SIG-M5 (cell line): ENCODE data around the gene TSPAN6.
A peak's percentile ranks its signal among the peaks of the same experiment; 100 is the strongest.

Experiments used
- DNase-seq: peaks from one replicate; lab custom pipeline; 2025; lab: John Stamatoyannopoulos, UW

Gene TSPAN6, protein sequence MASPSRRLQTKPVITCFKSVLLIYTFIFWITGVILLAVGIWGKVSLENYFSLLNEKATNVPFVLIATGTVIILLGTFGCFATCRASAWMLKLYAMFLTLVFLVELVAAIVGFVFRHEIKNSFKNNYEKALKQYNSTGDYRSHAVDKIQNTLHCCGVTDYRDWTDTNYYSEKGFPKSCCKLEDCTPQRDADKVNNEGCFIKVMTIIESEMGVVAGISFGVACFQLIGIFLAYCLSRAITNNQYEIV

DNA sequence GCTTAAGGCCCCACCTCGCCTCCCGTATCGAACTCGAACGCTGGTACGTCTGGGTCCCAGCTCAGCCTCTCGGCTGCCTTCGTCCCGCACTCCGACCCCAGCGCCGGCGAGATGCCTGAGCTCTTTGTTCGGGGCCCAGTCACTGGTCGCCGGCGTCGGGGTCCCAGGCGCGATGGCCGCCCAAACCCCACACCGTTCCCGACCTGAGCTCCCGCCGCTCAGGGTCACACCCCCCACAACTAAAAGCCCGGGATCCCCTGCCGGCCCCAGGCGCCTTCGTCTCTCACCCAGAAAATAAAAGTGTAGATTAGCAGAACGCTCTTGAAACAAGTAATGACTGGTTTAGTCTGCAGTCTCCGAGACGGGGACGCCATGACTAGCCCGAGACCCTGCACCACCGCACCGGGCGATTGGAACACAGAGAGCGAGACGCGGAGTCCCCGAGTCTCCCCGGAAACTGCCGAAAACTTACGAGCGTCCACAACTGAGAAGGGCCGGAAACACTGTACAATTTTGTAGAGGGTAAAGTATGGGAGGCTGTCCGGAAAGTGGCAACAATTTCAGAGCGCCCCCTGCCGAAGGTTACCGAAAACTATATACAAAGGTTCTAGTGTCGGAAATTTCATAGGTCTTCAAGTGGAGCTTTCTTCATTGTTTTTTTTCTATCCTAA, at the start of gene TSPAN6:
Gene TSPAN6 (minus strand): TSS at position 486 of the 671 bp plus-strand sequence. CDS start 112 bp downstream, at position 374.
- no peak for DNase-seq

DNA sequence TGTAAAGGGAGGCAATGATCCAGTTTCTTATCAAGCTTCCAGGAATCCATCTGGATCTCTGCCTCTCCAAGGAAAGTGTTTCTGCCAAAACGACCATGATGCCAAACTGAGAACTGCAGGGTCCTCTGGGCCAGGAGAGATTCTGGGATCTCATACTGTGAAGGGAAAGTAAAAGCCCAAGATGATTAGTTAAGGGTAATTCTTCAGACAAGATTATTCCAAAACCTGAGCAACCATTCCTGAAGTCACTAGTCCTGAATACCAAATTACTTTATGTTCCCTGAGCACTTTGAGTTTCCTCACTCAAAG, 49.3 kb upstream of the TSPAN6 start:
- no peak for DNase-seq

DNA sequence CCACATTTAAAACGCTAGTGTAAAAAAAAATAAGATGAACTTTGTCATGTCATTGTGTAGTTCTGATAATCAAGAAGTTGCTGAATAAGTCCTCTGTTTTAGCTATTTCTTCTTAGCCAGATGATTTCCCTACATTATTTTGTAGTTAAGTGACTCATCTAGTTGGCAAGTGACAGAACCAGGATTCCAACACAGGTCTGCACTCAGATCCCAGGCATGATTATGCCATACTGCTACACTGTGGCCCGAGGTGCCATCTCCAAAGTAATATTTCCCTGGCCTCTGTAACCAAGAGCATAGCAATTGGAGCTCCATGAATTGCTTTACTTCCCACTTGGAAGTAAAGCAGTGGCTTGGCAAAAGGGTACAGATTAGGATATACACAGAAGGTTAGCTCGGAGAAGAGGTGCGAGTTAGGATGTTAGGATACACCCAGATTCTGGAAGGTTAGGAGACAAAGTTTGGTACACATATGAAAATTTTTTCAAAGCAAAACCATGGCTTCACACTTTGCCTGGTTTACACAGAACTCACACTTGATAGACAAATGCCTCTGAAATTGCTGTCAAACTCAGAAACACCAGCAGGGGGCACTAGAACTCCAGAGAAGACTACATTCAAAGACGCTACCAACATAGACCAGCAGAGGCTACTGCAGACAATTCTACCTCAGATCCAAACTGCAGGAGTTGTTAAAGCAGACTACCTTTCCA, 48.8 kb upstream of the TSPAN6 start:
- peak; percentile 11 for DNase-seq

DNA sequence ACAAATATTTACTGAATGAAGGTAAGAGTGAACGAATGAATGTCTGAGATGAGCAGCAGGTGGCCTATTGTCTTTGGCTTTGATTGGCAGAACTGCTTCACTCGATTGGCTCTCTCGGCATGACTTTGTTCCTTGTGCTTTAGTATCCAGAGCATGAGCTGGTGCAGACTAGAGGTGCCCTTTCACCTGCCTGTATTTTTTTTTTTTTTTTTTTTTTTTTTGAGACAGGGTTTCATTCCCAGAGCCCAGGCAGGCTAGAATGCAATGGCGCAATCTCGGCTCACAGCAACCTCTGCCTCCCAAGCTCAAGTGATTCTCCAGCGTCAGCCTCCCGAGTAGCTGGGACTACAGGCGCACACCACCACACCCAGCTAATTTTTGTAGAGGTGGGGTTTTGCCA, 46.3 kb upstream of the TSPAN6 start:
- no peak for DNase-seq

DNA sequence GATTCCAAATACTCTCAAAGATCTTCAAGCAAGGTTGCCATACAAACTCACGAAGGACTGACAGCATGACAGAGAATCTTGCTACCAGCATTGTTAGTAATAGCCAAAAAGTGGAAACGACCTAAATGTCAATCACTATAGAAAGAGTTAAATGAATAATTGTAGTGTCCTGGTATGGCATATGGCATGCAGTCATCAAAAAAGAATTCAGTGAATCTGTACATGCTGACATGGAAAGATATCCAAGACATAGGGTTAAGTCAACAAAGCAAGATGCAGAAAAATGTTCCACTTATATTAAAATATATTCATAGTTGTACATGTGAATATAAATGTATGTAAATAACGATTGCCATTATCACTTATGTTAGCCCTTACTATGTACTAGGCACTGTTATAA, 45.0 kb upstream of the TSPAN6 start:
- no peak for DNase-seq

DNA sequence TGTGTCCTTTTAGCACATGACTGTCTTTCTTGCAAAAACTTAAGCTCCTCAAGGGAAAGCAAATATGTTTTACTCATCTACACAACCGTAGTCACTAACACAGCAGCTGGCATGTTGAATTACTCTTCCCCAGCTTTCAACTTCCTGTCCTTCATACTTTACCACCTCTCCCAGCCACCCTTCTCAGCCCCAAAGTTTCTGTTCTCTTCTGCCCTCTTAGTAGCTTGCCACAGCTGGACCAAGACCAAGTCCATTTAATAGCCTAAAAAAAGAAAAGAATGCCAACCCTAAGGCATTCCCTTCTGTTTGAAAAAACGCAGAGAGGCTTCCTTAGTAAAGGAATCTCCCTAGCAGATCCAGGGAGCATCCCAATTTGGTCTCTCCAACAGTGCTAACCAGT, 44.1 kb upstream of the TSPAN6 start:
- DNase-seq = no peak

DNA sequence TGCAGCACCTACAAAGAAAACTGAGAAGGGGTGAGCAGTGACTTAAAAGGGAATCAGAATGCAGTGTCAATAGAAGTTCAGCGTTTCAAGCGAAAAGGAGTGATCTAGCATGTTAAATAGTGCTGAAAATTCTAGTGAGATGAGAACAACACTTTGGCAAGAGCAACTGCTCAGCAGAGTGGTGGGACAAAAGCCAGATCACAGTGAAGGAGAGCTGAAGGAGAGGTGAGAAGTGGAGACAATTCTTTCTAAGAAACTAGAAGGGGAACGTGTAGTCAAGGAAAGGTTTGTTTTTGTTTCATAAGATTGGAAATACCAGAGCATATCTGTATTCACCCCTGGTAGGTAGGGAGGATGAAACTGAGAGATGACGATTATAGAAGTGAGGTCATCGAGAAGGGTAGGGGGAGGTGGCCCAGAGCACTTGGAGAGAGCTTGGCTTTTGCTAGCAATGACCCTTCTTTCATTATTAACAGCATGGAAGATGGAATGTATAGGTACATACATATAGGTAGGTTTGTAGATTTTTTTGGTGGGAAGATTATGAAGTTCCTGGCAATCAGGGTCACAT, 41.1 kb upstream of the TSPAN6 start:
- no peak for DNase-seq

DNA sequence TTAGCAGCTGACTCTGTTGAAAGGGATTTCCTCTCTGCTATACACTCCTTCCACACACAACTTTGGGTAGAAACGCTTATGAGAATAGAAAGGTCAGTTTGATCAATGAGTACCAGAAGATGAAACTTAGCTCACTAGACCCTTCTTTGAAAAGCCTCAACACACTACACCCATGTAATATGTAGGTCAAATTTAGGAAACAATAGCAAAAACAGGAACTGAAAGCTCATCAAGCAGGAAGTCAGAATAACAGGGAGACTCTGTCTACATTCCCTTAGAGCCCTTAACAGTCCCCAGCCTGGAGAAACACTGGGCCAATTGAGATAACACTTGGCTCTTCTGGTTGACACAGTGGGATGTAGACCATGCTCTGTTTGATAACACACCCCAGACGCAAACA, 38.1 kb upstream of the TSPAN6 start:
- no peak for DNase-seq

DNA sequence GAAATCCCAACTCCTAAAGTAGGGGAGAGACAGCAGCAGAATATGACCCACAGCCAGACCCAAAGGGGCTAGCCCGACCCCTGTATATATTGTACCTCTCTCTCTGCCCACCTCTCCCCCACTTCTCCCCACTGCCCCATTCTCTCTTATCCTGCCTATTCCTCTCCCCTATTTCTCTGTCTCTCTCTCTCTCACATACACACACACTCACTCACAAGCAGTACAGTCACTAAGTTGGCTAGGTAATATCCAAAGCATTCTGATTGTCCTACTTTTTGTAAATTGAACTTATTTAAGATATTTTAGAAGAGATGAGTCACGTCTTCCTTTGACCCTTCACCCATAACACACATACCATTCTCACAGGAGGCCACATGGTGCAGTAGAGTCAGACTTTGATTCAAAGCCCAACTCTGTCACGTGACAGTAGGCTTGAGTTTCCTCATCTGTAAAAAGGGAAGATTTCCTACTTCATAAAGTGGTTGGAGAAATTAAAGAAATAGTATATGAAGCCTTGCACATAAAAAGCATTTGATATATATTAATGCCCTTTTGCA, 36.9 kb upstream of the TSPAN6 start:
- no peak for DNase-seq

DNA sequence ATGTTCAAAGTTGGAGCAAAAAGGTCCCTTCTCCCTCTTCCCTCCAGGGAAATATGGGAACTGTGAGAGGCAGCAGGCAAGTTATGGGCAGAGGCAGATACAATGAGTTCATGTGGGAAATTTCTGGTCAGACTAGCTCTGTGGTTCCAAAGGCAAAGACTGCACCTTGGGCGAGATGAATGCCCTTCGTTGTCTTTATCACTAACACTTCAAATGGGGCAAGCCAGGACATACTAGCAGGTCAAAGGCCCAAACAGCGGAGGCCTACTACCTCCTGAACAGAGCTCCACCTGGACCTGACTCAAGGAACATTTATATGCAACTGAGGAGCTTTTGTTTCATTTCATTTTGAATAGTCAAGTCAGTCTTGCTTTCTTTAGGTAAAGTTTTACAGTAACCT, 36.4 kb upstream of the TSPAN6 start:
- DNase-seq = no peak

DNA sequence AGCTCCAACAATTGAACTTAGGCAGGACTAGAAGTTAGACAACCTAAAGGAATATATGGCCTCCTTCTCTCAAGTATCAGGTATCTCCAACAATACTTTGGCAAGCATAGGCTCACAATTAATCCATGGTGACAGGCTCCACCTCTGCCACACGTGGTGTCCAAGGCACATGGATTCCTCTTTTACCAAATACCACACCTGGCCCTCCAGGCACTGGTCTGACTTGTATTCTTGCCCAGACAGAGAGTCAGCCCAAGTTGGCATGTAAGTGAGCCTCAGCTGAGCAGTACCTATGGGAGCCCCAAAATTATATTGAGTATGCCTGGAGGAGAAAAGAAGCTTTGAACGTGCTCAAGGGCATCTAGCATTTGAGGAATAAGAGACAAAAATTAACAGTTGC, 27.0 kb upstream of the TSPAN6 start:
- no peak for DNase-seq

DNA sequence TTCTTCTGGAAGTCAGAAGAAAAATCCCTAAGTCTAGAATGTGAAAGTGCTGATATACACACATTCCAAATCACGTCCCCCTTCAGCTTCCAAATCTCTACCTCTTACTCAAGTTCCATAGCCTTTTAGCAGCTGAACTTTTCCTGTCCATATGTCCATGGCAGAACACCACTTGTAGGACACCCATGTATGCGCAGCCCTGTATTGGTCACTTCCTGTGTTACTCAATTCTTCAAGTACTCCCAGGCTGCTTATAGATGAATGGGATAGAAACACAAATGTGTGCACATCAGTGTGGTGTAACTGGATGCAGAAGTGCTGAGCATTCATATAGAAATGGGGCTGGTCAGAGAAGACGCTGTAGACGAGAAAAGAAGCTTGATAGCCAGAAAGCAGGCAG, 26.2 kb upstream of the TSPAN6 start:
- DNase-seq = no peak

DNA sequence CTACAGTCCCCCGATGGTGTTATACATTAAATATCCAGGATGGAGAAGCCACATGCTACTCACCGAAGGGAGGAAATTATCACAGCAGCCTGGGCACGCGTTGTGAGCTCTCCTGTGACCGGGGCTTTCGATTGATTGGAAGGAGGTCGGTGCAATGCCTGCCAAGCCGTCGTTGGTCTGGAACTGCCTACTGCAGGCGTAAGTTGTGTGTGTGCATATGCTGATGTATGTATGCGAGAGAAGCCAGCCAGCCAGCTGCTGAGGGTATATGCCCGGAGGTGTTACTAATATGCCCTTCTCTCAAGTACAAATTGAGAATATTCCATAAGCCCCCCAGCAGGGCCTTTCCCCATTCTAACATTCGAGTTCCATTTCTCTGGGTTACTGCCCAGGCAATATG, 25.6 kb upstream of the TSPAN6 start:
- no peak for DNase-seq

DNA sequence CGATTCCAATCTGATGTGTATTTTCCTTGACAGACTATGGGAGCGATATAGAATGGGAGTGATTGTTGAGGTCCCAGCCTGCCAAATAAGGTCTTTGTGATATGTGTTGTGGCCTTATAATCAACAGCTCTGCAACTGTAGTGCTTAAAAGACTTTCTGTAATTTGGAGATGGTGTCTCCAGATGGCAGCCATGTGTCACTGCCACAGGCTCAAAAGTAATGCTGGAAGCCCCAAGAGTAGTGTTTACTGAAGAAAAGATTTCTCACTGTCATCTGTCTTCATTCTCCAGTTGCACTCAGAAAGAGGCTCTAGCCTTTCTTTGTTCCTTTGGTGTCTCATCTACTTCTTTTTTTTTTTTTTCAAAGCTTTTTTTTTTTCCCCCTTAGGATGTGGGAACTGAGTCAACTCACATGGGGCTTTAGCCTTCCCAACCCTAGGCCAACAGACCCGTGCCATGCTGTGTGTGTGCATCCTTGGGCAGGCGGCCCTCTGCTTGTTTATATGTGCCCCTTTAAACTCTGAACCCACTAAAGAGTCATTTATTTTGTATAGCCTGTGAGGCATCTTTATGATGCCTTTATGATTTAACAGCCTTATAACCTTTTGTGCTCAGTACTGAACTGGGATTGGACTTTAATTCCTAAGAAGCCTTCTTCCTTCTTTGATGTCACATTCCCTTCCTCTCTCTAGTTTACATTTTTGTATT, 23.0 kb upstream of the TSPAN6 start:
- no peak for DNase-seq

DNA sequence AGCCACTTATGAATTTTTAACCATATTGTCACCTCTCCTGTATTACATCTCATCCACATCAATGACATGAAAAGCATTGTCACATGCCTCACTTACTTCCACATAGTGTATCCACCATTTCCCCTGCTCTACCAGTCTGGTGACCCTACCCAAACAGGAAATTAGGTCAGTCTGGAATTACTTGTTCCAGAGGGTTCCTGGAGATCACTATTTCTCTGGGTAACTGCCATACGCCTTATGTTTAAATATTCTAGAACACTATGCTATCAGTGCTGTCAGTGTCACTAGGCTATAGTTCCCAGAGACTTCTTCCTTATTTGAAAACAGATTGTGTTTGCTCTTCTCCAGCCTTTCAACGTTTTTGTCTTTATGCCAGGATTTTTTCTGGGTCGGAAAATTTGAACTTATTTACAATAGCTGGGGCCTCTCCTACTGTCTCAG, 22.4 kb upstream of the TSPAN6 start:
- DNase-seq = no peak

DNA sequence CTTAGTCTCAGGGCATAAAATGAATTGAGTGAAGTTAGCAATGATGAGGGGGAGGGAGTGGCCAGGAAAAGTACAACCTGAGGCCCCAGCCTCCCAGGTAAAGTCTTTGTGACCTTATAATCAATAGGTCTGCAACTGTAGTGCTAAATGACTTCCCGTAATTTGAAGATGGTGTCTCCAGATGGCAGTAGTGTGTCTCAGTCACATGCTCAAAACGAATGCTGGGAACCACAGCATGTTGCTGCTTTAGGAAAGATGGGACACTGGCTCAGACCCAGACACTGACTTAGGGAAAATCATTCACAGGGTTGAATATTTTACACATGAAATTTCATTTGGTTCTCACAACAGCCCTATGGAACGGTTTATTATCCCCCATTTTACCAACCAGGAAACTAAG, 17.7 kb upstream of the TSPAN6 start:
- no peak for DNase-seq

DNA sequence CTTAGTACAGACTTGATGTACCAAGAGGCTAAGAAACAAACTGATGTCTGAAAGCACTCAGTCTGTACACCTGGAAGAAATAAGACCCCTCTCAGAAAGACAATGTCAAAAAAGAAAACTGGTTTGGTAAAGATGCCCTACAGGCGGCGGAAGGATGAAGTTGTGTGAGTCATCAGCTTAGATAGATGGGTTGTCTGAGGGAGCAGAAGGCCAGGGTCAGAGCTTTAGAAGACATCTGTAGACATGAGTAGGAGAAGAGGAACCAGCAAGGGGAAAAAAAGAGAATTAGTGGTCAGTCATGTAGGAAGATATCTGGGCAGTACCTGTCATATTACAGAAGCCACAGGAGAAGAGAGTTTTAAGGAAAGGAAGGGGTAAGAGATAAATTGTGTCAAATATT, 15.7 kb upstream of the TSPAN6 start:
- no peak for DNase-seq

DNA sequence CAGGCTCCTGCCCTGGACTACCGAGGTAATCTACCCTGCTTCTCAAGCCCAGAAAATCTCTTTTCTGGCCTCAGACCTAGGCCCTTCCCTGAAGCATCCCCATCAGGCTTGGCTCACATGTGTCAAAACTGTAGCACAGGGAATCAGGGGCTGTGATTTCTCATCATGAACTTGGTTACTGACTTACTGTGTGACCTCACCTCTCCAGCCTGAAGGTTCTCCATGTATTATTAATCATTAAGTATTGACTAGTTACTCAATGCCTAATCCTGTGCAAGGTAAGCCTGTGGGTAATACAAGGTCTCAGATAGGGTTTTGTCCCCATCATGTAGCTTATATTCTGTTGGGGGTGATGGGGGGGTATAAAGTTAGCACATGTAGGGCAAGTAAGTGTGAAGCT, 14.2 kb upstream of the TSPAN6 start:
- no peak for DNase-seq

DNA sequence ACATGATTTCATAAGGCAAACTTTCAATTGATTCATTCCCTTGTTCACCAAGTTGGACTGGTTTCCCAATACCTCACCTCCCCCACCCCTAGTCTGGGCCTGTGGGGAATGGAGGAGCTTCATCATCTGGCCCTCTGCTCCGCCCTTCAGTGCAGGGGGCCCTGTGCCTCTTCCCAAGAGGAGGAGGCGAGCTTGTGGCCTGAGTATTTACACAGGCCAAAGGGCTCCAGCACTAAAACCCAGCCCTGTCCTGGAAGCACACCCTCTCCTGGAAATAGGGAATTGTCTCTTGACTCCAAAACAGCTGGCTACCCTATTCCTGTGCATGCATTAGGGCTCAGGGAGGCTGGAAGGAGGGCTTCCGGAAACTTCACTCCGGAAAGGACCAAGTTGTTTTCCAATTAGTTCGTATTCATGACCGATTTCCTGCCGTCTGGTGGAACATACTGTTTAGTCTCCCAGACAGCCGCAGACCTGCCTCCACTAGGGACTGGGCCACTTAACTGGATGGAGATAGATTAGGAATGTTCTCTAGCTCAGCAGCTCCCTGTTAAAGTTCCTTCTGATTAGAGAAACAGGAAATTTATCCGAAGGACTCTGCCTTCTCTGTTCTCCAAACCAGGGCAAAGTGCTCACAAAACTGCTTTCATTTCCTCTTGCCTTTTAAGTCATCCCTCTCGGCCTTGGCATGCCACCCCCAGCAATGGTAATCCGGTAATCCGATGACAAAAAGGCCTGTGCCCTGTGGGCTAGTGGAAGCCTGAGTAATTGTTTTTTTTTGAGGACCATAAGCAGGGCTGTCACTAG, 13.1 kb upstream of the TSPAN6 start:
- no peak for DNase-seq

DNA sequence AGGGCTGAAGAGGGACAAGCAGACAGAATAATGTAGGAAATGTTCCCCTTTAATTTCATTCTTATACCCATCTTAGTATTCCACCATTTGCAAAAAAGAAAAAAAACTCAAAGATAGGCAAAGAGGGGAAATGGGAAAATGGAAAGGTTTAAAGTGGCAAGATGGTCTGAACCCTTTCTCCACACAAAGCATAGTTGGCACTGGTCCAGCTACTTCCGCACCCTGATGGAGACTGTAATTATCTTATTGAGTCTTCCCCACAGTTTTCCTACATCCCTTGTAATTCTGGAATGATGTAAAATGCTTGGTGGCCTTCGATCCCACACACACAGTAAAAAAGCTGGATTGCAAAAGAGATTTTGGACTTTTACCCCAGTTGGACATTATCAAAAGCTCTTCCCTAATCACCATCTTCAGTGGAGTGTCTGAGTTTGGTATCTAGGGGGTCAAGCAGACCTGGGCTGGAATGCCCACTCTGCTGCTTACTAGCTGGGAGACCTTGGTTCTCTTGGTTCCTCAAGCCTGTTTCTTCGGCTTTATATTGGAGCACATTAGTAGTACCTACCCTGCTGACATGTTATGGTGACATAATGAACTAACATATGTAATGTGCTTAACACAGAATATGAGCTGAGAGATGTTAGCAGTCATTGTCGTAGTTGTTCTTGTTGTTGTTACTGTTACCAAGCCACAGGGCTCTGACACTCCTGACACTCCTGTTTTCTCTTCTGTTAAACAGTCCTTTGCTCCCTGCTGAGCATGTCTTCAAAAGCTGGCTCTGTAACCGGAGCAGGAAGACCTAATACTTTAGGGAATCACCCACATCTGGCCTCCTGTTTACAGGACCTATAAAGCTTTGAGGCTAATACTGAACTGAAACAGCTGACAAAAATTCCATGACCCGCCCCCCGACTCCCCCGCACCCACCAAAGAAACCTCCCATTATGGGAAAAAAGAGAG, 12.1 kb upstream of the TSPAN6 start:
- no peak for DNase-seq
